MCF 10A (cell line): ENCODE measurements around the gene SCARF2. TPM values are rescaled to one million over a fixed set of nuclear protein-coding genes. Genes with fewer than 3 reads are reported as not detected.
"Not testable (repeated sequence)": the region's sequence is repeated elsewhere in the genome, so short reads cannot be mapped to it uniquely, and the experiment has no call there.

Experiments used
- BruUV-seq: library from RNA; stranded (reverse); fragments of 400-500 nt; replicated peaks from 2 replicates; lab custom pipeline; 2021; lab: Mats Ljungman, UMichigan
- CTCF ChIA-PET: fragments of 300-600 bp; sonication (Branson Sonifier 250); formaldehyde crosslinking; extraction: SDS; loops from one replicate; lab custom pipeline; 2021; ENCODE audit warnings: antibody characterized with exemption, inconsistent platforms; lab: Yijun Ruan, JAX
- POLR2A ChIA-PET: fragments of 300-600, 350-650 bp; sonication (Branson Sonifier 250); formaldehyde crosslinking; extraction: SDS; loops from one replicate; lab custom pipeline; 2020; ENCODE audit warnings: antibody characterized with exemption, inconsistent platforms; lab: Yijun Ruan, JAX
- DNase-seq: peaks from one replicate; pipeline ENCODE4 v3.0.0-alpha.2; 2018; ENCODE audit not compliant: unreplicated experiment
- H3K27ac Mint-ChIP-seq: one replicate; pipeline ENCODE4 v1.8.0; 2022; ENCODE audit warnings: mild to moderate bottlenecking, low read depth, mixed read lengths; ENCODE audit not compliant: unreplicated experiment
- H3K27me3 Mint-ChIP-seq: one replicate; pipeline ENCODE4 v1.8.0; 2022; ENCODE audit warnings: mixed read lengths; ENCODE audit not compliant: insufficient read depth, unreplicated experiment
- H3K36me3 Mint-ChIP-seq: one replicate; pipeline ENCODE4 v1.8.0; 2022; ENCODE audit warnings: mild to moderate bottlenecking, moderate library complexity, mixed read lengths; ENCODE audit not compliant: insufficient read depth, unreplicated experiment
- H3K4me1 Mint-ChIP-seq: one replicate; pipeline ENCODE4 v1.8.0; 2022; ENCODE audit warnings: mixed read lengths; ENCODE audit not compliant: insufficient read depth, unreplicated experiment
- H3K4me3 Mint-ChIP-seq: one replicate; pipeline ENCODE4 v1.8.0; 2022; ENCODE audit warnings: mild to moderate bottlenecking, moderate library complexity, mixed read lengths; ENCODE audit not compliant: unreplicated experiment
- H3K9me3 Mint-ChIP-seq: one replicate; pipeline ENCODE4 v1.8.0; 2022; ENCODE audit warnings: mixed read lengths; ENCODE audit not compliant: unreplicated experiment
- CTCF ChIP-seq: fragments of 200-600 bp; IDR thresholded peaks from one replicate; pipeline ENCODE4 v1.8.0; 2022; ENCODE audit warnings: antibody characterized with exemption, mild to moderate bottlenecking; ENCODE audit not compliant: unreplicated experiment
- intact Hi-C: fragments of 100-400 bp; cut with micrococcal nuclease; formaldehyde crosslinking; loops from 2 replicates; pipeline ENCODE4 v1.14.1; 2022
- total RNA-seq: library from RNA; stranded (reverse); gene quantifications from 2 replicates; pipeline ENCODE4 v1.2.3, GENCODE V29; 2022

The SCARF2 gene
- total RNA-seq, 1 experiment from 2014 or later: 0.35 TPM

- no peak overlapping the region for H3K4me3 Mint-ChIP-seq
- H3K4me1 Mint-ChIP-seq: no peaks in the 10 kb centered on the region
- BruUV-seq: no TSS peak
- H3K9me3 Mint-ChIP-seq: no peaks in the 10 kb centered on the region
- H3K27me3 Mint-ChIP-seq: no peaks in the 10 kb centered on the region
- no peak for TF ChIP-seq CTCF
- POLR2A ChIA-PET: no interaction called here
- DNase-seq: no peak
- no peaks in the 10 kb centered on the region for H3K36me3 Mint-ChIP-seq
- intact Hi-C loops: no loop called here
- no peak overlapping the region for H3K27ac Mint-ChIP-seq
- CTCF ChIA-PET: interaction anchor here (3.3 kb wide), 1 partner anchor 36 kb away, joined by 25 read pairs; no protein-coding TSS in a partner anchor
These were observed 17.3 kb downstream of the SCARF2 start for GRCh38 chr22:20420157-20420842.

GRCh38 chr22:20419664-20419951 lies 18.0 kb downstream of the SCARF2 start:
- ChIA-PET CTCF (interaction anchor here (0.6 to 3.3 kb wide), 7 partner anchors 11 to 272 kb away, joined by 3 to 25 read pairs (median 11); no protein-coding TSS in a partner anchor), POLR2A (no interaction called here)
- intact Hi-C loops: no loop called here
- no peaks in the 10 kb centered on the region for H3K9me3 Mint-ChIP-seq
- H3K4me1 Mint-ChIP-seq: no peaks in the 10 kb centered on the region
- H3K27ac Mint-ChIP-seq: no peak overlapping the region
- no peak for TF ChIP-seq CTCF
- no peak overlapping the region for H3K4me3 Mint-ChIP-seq
- no peaks in the 10 kb centered on the region for H3K27me3 Mint-ChIP-seq
- DNase-seq: no peak
- BruUV-seq: no TSS peak
- no peaks in the 10 kb centered on the region for H3K36me3 Mint-ChIP-seq

- Mint-ChIP-seq H3K9me3 (no peaks in the 10 kb centered on the region), H3K27ac (no peak overlapping the region), H3K4me3 (no peak overlapping the region), H3K27me3 (no peaks in the 10 kb centered on the region), H3K4me1 (no peaks in the 10 kb centered on the region), H3K36me3 (no peaks in the 10 kb centered on the region)
- no TSS peak for BruUV-seq
- peak; percentile 76 for TF ChIP-seq CTCF
- intact Hi-C loops: loop anchor here (1.0 kb wide), 3 partner anchors 38 to 279 kb away; no protein-coding TSS in a partner anchor
- ChIA-PET CTCF (interaction anchor here (0.6 to 3.3 kb wide), 30 partner anchors 10 to 1225 kb away, joined by 3 to 25 read pairs (median 4); no protein-coding TSS in a partner anchor), POLR2A (interaction anchor here (0.6 to 1.0 kb wide), 3 partner anchors 38 to 220 kb away, joined by 3 to 4 read pairs (median 3); no protein-coding TSS in a partner anchor)
- peak; percentile 68 for DNase-seq
These were observed 19.3 kb downstream of the SCARF2 start for GRCh38 chr22:20418211-20418788.

GRCh38 chr22:20415699-20416098 lies 21.9 kb downstream of the SCARF2 start:
- CTCF ChIA-PET, POLR2A ChIA-PET, H3K27me3 Mint-ChIP-seq, intact Hi-C loops, DNase-seq, H3K9me3 Mint-ChIP-seq, H3K4me3 Mint-ChIP-seq, H3K27ac Mint-ChIP-seq, H3K36me3 Mint-ChIP-seq, BruUV-seq, H3K4me1 Mint-ChIP-seq: not testable (repeated sequence)

- H3K4me1 Mint-ChIP-seq, H3K9me3 Mint-ChIP-seq, POLR2A ChIA-PET, CTCF ChIA-PET, H3K27ac Mint-ChIP-seq, H3K4me3 Mint-ChIP-seq, intact Hi-C loops, H3K36me3 Mint-ChIP-seq, H3K27me3 Mint-ChIP-seq, DNase-seq, BruUV-seq: not testable (repeated sequence)
These were observed 22.4 kb downstream of the SCARF2 start for GRCh38 chr22:20415241-20415640.
